Measurements from ENCODE around the gene GLS2.
A peak's percentile ranks its signal among the peaks of the same experiment; 100 is the strongest.
"Not testable (repeated sequence)": the region's sequence is repeated elsewhere in the genome, so short reads cannot be mapped to it uniquely, and the experiment has no call there.

Gene GLS2

DNA sequence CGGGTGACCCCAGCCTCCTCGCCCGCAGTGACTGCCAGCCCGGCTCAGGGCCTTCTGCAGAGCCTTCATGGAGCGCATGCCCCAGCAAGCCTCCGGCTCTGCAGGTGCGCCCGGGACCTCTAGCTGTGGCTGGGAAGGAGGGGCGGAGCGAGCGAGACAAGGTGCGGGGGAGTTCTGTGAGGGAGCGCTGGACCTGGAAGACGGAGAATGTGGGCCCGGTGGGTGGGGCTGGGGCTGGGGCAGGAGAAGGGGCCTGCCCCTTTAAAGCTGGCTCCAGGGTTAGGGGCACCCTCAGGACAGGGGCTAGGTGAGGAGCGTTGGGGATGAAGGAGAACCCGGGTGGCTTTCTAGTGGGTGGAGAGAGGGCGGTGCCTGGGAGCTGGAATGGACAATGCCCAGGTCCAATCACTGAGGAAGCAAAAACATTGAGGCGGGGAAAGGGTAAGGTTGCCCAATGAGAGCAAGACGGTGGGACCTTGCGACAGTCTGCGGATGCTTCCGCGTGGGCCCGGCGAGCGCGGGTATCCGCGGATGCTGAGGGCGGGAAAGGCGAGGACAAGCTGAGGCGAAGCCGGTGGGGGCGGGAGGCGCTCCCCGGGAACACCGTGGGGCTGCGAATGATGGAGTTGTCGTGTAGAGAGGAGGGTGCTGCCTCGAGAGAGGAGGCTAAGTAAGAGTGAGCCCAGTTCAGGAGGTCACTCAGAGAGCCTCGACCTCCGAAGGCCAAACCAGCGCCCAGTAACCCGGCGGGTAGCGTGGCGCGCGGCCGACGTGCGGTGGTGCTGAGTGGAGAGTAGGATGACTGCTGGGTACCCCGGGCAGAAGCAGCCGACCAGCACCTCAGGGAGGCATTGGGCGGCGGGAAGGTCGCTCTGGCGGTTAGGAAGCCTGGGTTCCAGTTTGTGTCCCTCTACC, at the start of gene GLS2:
TSS of gene GLS2 (minus strand) at position 121 of the 915 bp plus-strand sequence. CDS start at position 78, 43 bp downstream.
- peak in 13 of 14 donors; percentile 18 to 92 (median 52) for DNase-seq

- no peak for DNase-seq
These were observed 49.6 kb upstream of the GLS2 start for GRCh38 chr12:56537546-56537945.

GRCh38 chr12:56530390-56531055, 42.6 kb upstream of the GLS2 start:
- DNase-seq = no peak

DNA sequence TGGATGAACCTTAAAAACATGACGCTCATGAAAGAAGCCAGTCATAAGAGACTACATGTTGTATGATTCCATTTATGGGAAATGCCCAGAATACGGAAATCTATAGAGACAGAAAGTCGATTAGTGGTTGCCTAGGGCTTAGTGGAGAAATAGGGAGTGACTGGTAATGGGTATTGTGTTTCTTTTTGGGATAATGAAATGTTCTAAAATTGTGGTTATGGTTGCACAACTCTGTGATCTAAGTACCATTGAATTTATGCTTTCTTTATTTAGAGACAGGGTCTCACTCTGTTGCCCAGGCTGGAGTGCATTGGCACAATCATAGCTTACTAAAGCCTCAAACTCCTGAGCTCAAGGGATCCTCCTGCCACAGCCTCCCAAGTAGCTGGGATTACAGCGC, 41.7 kb upstream of the GLS2 start:
- DNase-seq = no peak

GRCh38 chr12:56528846-56529245, 40.9 kb upstream of the GLS2 start:
- DNase-seq = no peak

GRCh38 chr12:56522411-56523193, 34.6 kb upstream of the GLS2 start:
- peak in 2 of 14 donors; percentile 35 to 40 for DNase-seq

GRCh38 chr12:56521590-56522371, 33.8 kb upstream of the GLS2 start, which contains the start of gene RBMS2:
Gene RBMS2, plus strand, starts transcription at chr12:56521820. Its CDS starts 204 bp downstream, at chr12:56522024.
- DNase-seq = peak in 11 of 14 donors; percentile 4 to 82 (median 50)

DNA sequence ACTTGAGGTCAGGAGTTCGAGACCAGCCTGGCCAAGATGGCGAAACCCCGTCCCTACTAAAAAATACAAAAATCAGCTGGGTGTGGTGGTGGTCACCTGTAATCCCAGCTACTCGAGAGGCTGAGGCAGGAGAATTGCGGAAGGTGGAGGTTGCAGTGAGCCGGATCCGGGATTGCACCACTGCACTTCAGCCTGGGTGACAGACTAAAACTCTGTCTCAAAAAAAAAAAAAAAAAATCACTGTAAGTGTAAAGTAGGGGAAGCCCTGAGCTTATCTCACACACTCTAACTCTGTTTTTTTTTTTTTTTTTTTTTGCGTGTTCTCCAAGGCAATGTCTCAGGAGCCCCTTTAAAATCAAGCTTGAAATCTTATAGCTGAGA, 33.2 kb upstream of the GLS2 start:
- DNase-seq = no peak

GRCh38 chr12:56520506-56520905, 32.5 kb upstream of the GLS2 start:
- no peak for DNase-seq

DNA sequence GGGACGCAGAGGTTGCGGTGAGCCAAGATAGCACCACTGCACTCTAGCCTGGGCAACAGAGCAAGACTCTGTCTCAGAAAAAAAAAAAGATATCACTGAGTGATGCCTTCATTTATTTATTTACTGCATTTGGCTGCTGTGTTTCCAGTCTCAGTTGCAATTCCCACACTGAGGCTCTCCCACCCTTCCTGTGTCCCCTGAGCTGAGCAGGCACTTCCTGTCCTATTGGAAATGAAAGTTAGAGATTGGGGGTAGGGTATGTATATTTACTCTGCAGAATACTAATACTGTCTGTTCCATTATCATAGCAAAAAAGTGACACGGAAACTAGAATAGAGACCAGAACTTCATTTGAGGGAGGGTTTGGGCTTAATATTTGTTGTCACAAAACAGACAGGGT, 32.1 kb upstream of the GLS2 start:
- DNase-seq = no peak

DNA sequence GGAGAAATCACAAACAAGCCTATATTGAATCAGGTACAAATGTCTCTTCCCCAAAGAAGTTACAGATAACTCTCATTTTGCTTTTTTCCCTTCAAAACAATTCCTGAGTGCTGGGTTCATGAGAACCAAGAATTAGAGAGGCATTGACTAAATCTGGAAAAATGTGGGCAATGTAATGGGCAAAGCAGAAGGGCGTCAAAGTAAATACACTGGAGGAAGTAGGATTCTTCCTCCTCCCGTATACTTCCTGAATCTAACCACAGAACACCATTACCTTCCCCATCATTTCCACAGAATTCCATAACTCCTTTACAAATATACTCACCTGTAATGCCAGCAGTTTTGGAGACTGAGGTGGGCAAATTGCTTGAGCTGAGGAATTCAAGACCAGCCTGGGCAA, 30.6 kb upstream of the GLS2 start:
- no peak for DNase-seq

DNA sequence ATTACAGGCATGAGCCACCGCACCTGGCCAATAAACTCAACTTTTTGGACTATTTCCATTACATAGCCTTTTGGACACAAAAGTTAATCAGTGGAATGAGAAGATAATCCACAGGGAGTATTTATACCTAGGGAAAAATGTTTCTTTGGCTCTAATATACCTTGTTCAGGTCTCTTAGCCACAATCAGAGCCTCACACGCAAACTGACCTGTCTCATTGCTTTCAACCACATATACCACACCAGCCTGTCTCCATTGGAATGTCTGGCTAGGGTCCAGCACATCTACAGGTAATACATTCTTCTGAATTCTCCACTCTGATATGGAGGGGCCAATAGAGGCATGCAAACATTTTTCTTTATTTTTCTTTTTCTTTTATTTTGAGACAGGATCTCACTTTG, 29.9 kb upstream of the GLS2 start:
- DNase-seq = no peak

DNA sequence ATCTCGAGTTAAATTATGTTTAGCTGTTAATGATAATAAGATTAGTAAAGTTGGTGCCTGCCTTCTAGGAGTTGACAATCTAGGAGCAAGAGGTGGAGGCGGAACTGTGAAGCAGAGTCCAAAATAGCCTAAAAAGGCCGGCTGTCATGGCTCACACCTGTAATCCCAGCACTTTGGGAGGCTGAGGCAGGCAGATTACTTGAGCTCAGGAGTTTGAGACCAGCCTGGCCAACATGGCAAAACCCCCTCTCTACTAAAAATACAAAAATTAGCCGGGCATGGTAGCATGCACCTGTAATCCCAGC, 26.0 kb upstream of the GLS2 start:
- not testable (repeated sequence) for DNase-seq

DNA sequence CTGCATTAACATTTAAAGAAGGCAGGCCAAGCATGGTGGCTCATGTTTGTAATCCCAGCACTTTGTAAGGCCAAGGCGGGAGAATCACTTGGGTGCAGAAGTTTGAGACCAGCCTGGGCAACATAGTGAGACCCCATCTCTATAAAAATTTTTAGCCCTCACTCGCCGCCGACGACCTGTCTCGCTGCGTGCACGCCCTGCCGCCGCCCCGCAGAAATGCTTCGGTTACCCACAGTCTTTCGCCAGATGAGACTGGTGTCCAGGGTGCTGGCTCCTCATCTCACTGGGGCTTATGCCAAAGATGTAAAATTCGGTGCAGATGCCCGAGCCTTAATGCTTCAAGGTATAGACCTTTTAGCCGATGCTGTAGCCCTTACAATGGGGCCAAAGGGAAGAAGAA, 22.8 kb upstream of the GLS2 start:
- no peak for DNase-seq

GRCh38 chr12:56499879-56500278, 11.9 kb upstream of the GLS2 start:
- DNase-seq = not testable (repeated sequence)

DNA sequence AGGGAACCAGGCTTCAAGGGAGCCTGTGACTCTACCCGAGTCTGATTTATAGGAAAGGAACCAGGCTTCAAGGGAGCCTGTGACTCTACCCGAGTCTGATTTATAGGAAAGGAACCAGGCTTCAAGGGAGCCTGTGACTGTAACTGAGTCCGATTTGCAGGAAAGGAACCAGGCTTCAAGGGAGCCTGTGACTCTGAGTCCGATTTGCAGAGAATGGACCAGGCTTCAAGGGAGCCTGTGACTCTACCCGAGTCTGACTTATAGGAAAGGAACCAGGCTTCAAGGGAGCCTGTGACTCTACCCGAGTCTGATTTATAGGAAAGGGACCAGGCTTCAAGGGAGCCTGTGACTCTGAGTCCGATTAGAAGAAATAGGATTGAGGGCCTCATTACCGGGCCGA, 11.5 kb upstream of the GLS2 start:
- not testable (repeated sequence) for DNase-seq

DNA sequence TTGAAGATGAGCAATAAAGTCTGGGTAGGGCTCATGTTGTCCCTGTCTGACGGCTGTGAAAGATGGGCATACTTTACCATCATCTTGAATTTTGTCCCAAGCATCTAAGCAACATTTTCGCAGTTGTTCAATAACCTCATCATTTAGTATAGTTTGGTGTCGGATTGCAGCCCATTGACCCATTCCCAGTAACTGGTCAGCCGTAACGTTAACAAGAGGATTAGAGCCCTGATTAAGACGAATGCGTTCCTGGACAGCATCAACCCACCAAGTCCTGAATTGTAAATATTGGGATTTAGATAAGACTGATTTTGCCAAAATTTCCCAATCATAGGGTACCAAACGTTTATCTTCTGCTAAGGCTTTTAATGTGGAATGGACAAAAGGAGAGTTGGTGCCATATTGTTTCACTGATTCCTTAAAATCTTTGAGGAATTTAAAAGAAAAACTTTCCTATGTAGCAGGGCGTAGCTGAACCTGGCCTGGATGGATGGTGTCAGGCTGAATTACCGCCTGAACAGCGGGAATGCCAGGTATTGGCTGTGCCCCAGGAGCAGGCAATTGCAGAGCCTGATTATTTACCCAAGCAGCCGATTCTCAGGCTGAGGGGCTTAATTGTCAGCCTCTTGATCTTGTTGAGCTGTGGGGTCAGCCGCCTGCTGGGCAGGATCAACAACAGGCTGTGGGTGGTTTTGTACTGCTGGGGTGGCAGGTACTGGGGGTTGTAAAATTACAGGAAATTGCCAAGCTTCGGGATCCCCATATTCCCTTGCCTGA, 10.4 kb upstream of the GLS2 start:
- DNase-seq = not testable (repeated sequence)

DNA sequence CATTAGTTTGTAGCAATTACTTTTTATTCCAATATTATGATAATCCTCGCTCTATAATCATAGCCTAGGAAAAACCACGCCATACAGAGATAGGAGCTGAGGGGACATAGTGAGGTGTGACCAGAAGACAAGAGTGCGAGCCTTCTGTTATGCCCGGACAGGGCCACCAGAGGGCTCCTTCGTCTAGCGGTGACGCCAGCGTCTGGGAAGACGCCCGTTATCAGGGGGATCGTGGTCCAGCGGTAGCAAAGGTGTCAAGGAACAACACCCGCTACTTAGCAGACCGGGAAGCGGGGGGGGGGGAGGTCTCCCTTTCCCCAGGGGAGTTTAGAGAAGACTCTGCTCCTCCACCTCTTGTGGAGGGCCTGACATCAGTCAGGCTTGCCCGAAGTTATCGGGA, 8.7 kb upstream of the GLS2 start:
- DNase-seq = peak in 7 of 14 donors; percentile 2 to 52 (median 6)

DNA sequence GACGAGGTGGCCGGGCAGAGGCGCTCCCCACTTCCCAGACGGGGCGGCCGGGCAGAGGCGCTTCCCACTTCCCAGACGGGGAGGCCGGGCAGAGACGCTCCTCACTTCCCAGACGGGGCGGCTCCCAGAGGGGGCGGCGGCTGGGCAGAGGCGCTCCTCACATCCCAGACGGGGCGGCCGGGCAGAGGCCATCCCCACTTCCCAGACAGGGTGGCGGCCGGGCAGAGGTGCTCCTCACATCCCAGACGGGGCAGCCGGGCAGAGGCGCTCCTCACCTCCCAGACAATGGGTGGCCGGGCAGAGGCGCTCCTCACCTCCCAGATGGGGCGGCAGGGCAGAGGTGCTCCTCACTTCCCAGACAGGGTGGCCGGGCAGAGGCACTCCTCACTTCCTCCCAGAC, 6.5 kb upstream of the GLS2 start:
- DNase-seq = not testable (repeated sequence)

DNA sequence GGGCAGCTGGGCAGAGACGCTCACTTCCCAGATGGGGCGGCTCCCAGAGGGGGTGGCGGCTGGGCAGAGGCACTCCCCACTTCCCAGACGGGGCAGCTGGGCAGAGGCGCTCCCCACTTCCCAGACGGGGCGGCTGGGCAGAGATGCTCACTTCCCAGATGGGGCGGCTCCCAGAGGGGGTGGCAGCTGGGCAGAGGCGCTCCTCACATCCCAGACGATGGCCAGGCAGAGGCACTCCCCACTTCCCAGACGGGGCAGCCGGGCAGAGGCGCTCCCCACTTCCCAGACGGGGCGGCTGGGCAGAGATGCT, 6.1 kb upstream of the GLS2 start:
- DNase-seq = not testable (repeated sequence)

GRCh38 chr12:56493409-56494105, 5.6 kb upstream of the GLS2 start:
- DNase-seq = not testable (repeated sequence)
